GM19025 (cell line): Measurements from ENCODE around the gene MSL3B.

Experiments used
- ATAC-seq: cut with Tn5 transposase; IDR thresholded peaks from one replicate; pipeline ENCODE4 v1.9.1; 2021; ENCODE audit warnings: mild to moderate bottlenecking, low read depth, moderate library complexity; ENCODE audit not compliant: unreplicated experiment

MSL3B gene

GRCh38 chr2:233853883-233854240, 14.3 kb downstream of the MSL3B start:
- ATAC-seq, result no peak

- ATAC-seq, result no peak
Measured at GRCh38 chr2:233853353-233853752, 14.8 kb downstream of the MSL3B start.

GRCh38 chr2:233852056-233852455, 16.1 kb downstream of the MSL3B start:
- no peak for ATAC-seq

GRCh38 chr2:233851169-233851568, 17.0 kb downstream of the MSL3B start:
- ATAC-seq, result no peak

- ATAC-seq, result no peak
Measured at GRCh38 chr2:233850745-233851144, 17.4 kb downstream of the MSL3B start.

GRCh38 chr2:233849607-233850271, 18.4 kb downstream of the MSL3B start:
- ATAC-seq, result no peak

- ATAC-seq, result no peak
Measured at GRCh38 chr2:233848276-233848675, 19.9 kb downstream of the MSL3B start.

GRCh38 chr2:233847248-233847898, 20.8 kb downstream of the MSL3B start:
- ATAC-seq, result no peak

- ATAC-seq, result no peak
Measured at GRCh38 chr2:233846387-233847247, 21.6 kb downstream of the MSL3B start.

- no peak for ATAC-seq
Measured at GRCh38 chr2:233845301-233846060, 22.7 kb downstream of the MSL3B start.

- ATAC-seq, result no peak
Measured at GRCh38 chr2:233844836-233845235, 23.4 kb downstream of the MSL3B start.

- no peak for ATAC-seq
Measured at GRCh38 chr2:233844064-233844807, 23.9 kb downstream of the MSL3B start.

- ATAC-seq, result no peak
Measured at GRCh38 chr2:233841183-233841582, 27.0 kb downstream of the MSL3B start.

- ATAC-seq, result no peak
Measured at GRCh38 chr2:233840520-233840919, 27.7 kb downstream of the MSL3B start.

- ATAC-seq, result no peak
Measured at GRCh38 chr2:233839447-233839820, 28.8 kb downstream of the MSL3B start.

- no peak for ATAC-seq
Measured at GRCh38 chr2:233838726-233839446, 29.3 kb downstream of the MSL3B start.

- no peak for ATAC-seq
Measured at GRCh38 chr2:233838251-233838650, 29.9 kb downstream of the MSL3B start.

- no peak for ATAC-seq
Measured at GRCh38 chr2:233837694-233838229, 30.4 kb downstream of the MSL3B start.

GRCh38 chr2:233836359-233836758, 31.8 kb downstream of the MSL3B start:
- no peak for ATAC-seq
